DOHH2 (cell line): Measurements from ENCODE around the gene FSCN2.

Source experiments
- EZH2phosphoT487 ChIP-seq: fragments of 200-600 bp; sonication (generic); IDR thresholded peaks from 2 replicates; pipeline ENCODE4 v1.6.1; 2017; ENCODE audit warnings: borderline replicate concordance, mild to moderate bottlenecking, antibody characterized with exemption, low read length, moderate library complexity, mixed read lengths
- TF ChIP-seq, protein P1 (sequence below): fragments of 200-600 bp; sonication (generic); IDR thresholded peaks from one replicate; pipeline ENCODE4 v1.5.1; 2014; ENCODE audit warnings: antibody characterized with exemption, mild to moderate bottlenecking, low read depth, low read length; ENCODE audit not compliant: poor library complexity, severe bottlenecking

- TF ChIP-seq, protein P1, sequence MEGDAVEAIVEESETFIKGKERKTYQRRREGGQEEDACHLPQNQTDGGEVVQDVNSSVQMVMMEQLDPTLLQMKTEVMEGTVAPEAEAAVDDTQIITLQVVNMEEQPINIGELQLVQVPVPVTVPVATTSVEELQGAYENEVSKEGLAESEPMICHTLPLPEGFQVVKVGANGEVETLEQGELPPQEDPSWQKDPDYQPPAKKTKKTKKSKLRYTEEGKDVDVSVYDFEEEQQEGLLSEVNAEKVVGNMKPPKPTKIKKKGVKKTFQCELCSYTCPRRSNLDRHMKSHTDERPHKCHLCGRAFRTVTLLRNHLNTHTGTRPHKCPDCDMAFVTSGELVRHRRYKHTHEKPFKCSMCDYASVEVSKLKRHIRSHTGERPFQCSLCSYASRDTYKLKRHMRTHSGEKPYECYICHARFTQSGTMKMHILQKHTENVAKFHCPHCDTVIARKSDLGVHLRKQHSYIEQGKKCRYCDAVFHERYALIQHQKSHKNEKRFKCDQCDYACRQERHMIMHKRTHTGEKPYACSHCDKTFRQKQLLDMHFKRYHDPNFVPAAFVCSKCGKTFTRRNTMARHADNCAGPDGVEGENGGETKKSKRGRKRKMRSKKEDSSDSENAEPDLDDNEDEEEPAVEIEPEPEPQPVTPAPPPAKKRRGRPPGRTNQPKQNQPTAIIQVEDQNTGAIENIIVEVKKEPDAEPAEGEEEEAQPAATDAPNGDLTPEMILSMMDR, result no peak
- no peak for TF ChIP-seq EZH2phosphoT487
Measured at GRCh38 chr17:81487089-81487486, 41.1 kb upstream of the FSCN2 start.
